ENCODE data around the gene TMEM239. TPM values are rescaled to one million over a fixed set of nuclear protein-coding genes. Genes with fewer than 3 reads are reported as not detected.

TMEM239 gene
- total RNA-seq, 1 donor from 2014 or later, result not detected

GRCh38 chr20:2851086-2851485 lies 34.9 kb downstream of the TMEM239 start:
- ATAC-seq (ENCODE audit: low read depth), result no peak
- Mint-ChIP-seq H3K36me3 (ENCODE audit: low read depth) (peaks cover 14% of the 10 kb centered on the region), H3K4me3 (no peak overlapping the region), H3K27ac (no peak overlapping the region), H3K4me1 (peaks cover 11% of the 10 kb centered on the region), H3K27me3 (no peaks in the 10 kb centered on the region), H3K9me3 (no peaks in the 10 kb centered on the region)
- CTCF ChIA-PET, result no interaction called here
- POLR2A ChIA-PET, result no interaction called here
- intact Hi-C loops (cut with micrococcal nuclease), result no loop called here
- DNase-seq, result no peak
- TF ChIP-seq CTCF (IDR thresholded peaks at IDR 0.05), result no peak

- ChIA-PET CTCF (no interaction called here), POLR2A (no interaction called here)
- ATAC-seq (ENCODE audit: low read depth) (no peak), DNase-seq (no peak)
- Mint-ChIP-seq H3K4me3 (no peak overlapping the region), H3K36me3 (ENCODE audit: low read depth) (peaks cover 19% of the 10 kb centered on the region), H3K4me1 (no peaks in the 10 kb centered on the region), H3K27ac (no peak overlapping the region), H3K27me3 (no peaks in the 10 kb centered on the region), H3K9me3 (no peaks in the 10 kb centered on the region)
- no peak for TF ChIP-seq CTCF (IDR thresholded peaks at IDR 0.05)
- intact Hi-C loops (cut with micrococcal nuclease), result no loop called here
Observed at GRCh38 chr20:2858591-2858990, 42.4 kb downstream of the TMEM239 start.

GRCh38 chr20:2859330-2860121 lies 43.4 kb downstream of the TMEM239 start:
- ATAC-seq (ENCODE audit: low read depth) (no peak), DNase-seq (no peak)
- Mint-ChIP-seq H3K4me3 (no peak overlapping the region), H3K9me3 (no peaks in the 10 kb centered on the region), H3K36me3 (ENCODE audit: low read depth) (peaks cover 23% of the 10 kb centered on the region), H3K27ac (no peak overlapping the region), H3K4me1 (no peaks in the 10 kb centered on the region), H3K27me3 (no peaks in the 10 kb centered on the region)
- no peak for TF ChIP-seq CTCF (IDR thresholded peaks at IDR 0.05)
- POLR2A ChIA-PET, result no interaction called here
- intact Hi-C loops (cut with micrococcal nuclease), result no loop called here
- CTCF ChIA-PET, result no interaction called here

- Mint-ChIP-seq H3K36me3 (ENCODE audit: low read depth) (peaks cover 41% of the 10 kb centered on the region), H3K9me3 (no peaks in the 10 kb centered on the region), H3K27ac (no peak overlapping the region), H3K4me1 (no peaks in the 10 kb centered on the region), H3K4me3 (no peak overlapping the region), H3K27me3 (no peaks in the 10 kb centered on the region)
- POLR2A ChIA-PET, result interaction anchor here (1.3 kb wide), 1 partner anchor 24 kb away, joined by 3 read pairs; the partner anchor contains the start of genes PCED1A and VPS16
- CTCF ChIA-PET, result no interaction called here
- TF ChIP-seq CTCF (IDR thresholded peaks at IDR 0.05), result no peak
- DNase-seq (no peak), ATAC-seq (ENCODE audit: low read depth) (no peak)
- intact Hi-C loops (cut with micrococcal nuclease), result no loop called here
Observed at GRCh38 chr20:2864626-2865025, 48.5 kb downstream of the TMEM239 start.

GRCh38 chr20:2865101-2865500 lies 48.9 kb downstream of the TMEM239 start:
- Mint-ChIP-seq H3K27me3 (no peaks in the 10 kb centered on the region), H3K4me3 (no peak overlapping the region), H3K36me3 (ENCODE audit: low read depth) (peaks cover 41% of the 10 kb centered on the region), H3K4me1 (no peaks in the 10 kb centered on the region), H3K9me3 (no peaks in the 10 kb centered on the region), H3K27ac (no peak overlapping the region)
- TF ChIP-seq CTCF (IDR thresholded peaks at IDR 0.05), result no peak
- ATAC-seq (ENCODE audit: low read depth), result no peak
- ChIA-PET POLR2A (interaction anchor here (1.3 kb wide), 1 partner anchor 25 kb away, joined by 3 read pairs; the partner anchor contains the start of genes PCED1A and VPS16), CTCF (interaction anchor here (0.7 kb wide), 1 partner anchor 134 kb away, joined by 3 read pairs; no protein-coding TSS in a partner anchor)
- intact Hi-C loops (cut with micrococcal nuclease), result no loop called here
- DNase-seq, result no peak

Measured in activated B cell treated with CpG ODN at 0.5 μM for 24 hours (primary cell).